Activated CD8-positive, alpha-beta memory T cell treated with anti-CD3 and anti-CD28 coated beads, Interleukin-2, amount 10 ng/mL, durations not matched to agents 7 days and 5 days (primary cell): ENCODE measurements around the gene CCL23. TPM values are rescaled to one million over a fixed set of nuclear protein-coding genes. Genes with fewer than 3 reads are reported as not detected.

ENCODE experiments used
- ATAC-seq: fragments of 150-1000 bp; cut with Tn5 transposase; one replicate; pipeline ENCODE4 v1.10.0; 2021; ENCODE audit warnings: moderate library complexity
- CTCF ChIA-PET: fragments of 350-600 bp; sonication (Branson Sonifier 250); formaldehyde crosslinking; loops from one replicate; lab custom pipeline; 2021; ENCODE audit warnings: antibody characterized with exemption; lab: Charles Lee
- DNase-seq: peaks from one replicate; pipeline ENCODE4 v3.0.0-alpha.2; 2020
- H3K27ac Mint-ChIP-seq: one replicate; pipeline ENCODE4 v1.8.0; 2021; ENCODE audit warnings: mild to moderate bottlenecking, mixed read lengths
- H3K27me3 Mint-ChIP-seq: one replicate; pipeline ENCODE4 v1.8.0; 2021; ENCODE audit warnings: mixed read lengths
- H3K36me3 Mint-ChIP-seq: one replicate; pipeline ENCODE4 v1.8.0; 2021; ENCODE audit warnings: mild to moderate bottlenecking, mixed read lengths
- H3K4me1 Mint-ChIP-seq: one replicate; pipeline ENCODE4 v1.8.0; 2021; ENCODE audit warnings: mixed read lengths
- H3K4me3 Mint-ChIP-seq: one replicate; pipeline ENCODE4 v1.8.0; 2021; ENCODE audit warnings: mild to moderate bottlenecking, moderate library complexity, mixed read lengths
- H3K9me3 Mint-ChIP-seq: one replicate; pipeline ENCODE4 v1.8.0; 2022; ENCODE audit warnings: low read depth, mixed read lengths
- total RNA-seq, 2 experiments: library from RNA; stranded (reverse); gene quantifications; one replicate each; pipeline ENCODE4 v1.2.3, GENCODE V29; 2021

Gene CCL23
- total RNA-seq, 2 experiments from 2014 or later = 0.82 TPM; not detected in 1

- no peaks in the 10 kb centered on the region for H3K9me3 Mint-ChIP-seq
- H3K27ac Mint-ChIP-seq = peak overlapping the region; percentile 15
- peaks cover 6% of the 10 kb centered on the region for H3K36me3 Mint-ChIP-seq
Observed at GRCh38 chr17:35973333-35974260, 44.2 kb downstream of the CCL23 start.

GRCh38 chr17:35972945-35973332 lies 44.8 kb downstream of the CCL23 start:
- H3K4me1 Mint-ChIP-seq = peaks cover 34% of the 10 kb centered on the region
- no peak overlapping the region for H3K27ac Mint-ChIP-seq
- no peaks in the 10 kb centered on the region for H3K9me3 Mint-ChIP-seq
- ATAC-seq (no peak), DNase-seq (no peak)
- H3K27me3 Mint-ChIP-seq = no peaks in the 10 kb centered on the region
- no peak overlapping the region for H3K4me3 Mint-ChIP-seq
- CTCF ChIA-PET = interaction anchor here (1.1 to 16.0 kb wide), 5 partner anchors 100 to 510 kb away, joined by 3 to 465 read pairs (median 6); no protein-coding TSS in a partner anchor
- H3K36me3 Mint-ChIP-seq = peaks cover 3% of the 10 kb centered on the region

More at GRCh38 chr17:35973333-35974260, 44.2 kb downstream of the CCL23 start:
- DNase-seq (no peak), ATAC-seq (no peak)
- H3K4me1 Mint-ChIP-seq = peaks cover 34% of the 10 kb centered on the region
- no peaks in the 10 kb centered on the region for H3K27me3 Mint-ChIP-seq
- no peak overlapping the region for H3K4me3 Mint-ChIP-seq
- CTCF ChIA-PET = interaction anchor here (0.7 to 16.0 kb wide), 6 partner anchors 24 to 510 kb away, joined by 3 to 465 read pairs (median 5); partner anchors contain the start of gene CCL3

- no peak for ATAC-seq
Observed at GRCh38 chr17:35972535-35972934, 45.2 kb downstream of the CCL23 start.

GRCh38 chr17:35972066-35972465 lies 45.7 kb downstream of the CCL23 start:
- H3K9me3 Mint-ChIP-seq = no peaks in the 10 kb centered on the region
- CTCF ChIA-PET = interaction anchor here (0.9 to 16.0 kb wide), 6 partner anchors 25 to 208 kb away, joined by 3 to 465 read pairs (median 5); no protein-coding TSS in a partner anchor
- H3K4me3 Mint-ChIP-seq = no peak overlapping the region
- H3K27me3 Mint-ChIP-seq = no peaks in the 10 kb centered on the region
- no peak overlapping the region for H3K27ac Mint-ChIP-seq
- DNase-seq (no peak), ATAC-seq (no peak)
- H3K4me1 Mint-ChIP-seq = peaks cover 34% of the 10 kb centered on the region
- H3K36me3 Mint-ChIP-seq = peaks cover 3% of the 10 kb centered on the region

More at GRCh38 chr17:35972535-35972934, 45.2 kb downstream of the CCL23 start:
- no peaks in the 10 kb centered on the region for H3K27me3 Mint-ChIP-seq
- CTCF ChIA-PET = interaction anchor here (1.1 to 16.0 kb wide), 6 partner anchors 25 to 511 kb away, joined by 3 to 465 read pairs (median 6); no protein-coding TSS in a partner anchor
- H3K36me3 Mint-ChIP-seq = peaks cover 3% of the 10 kb centered on the region
- H3K27ac Mint-ChIP-seq = no peak overlapping the region
- H3K9me3 Mint-ChIP-seq = no peaks in the 10 kb centered on the region
- DNase-seq = no peak
- peaks cover 34% of the 10 kb centered on the region for H3K4me1 Mint-ChIP-seq
- H3K4me3 Mint-ChIP-seq = no peak overlapping the region

GRCh38 chr17:35969558-35970380 lies 48.0 kb downstream of the CCL23 start:
- H3K4me3 Mint-ChIP-seq = no peak overlapping the region
- H3K27me3 Mint-ChIP-seq = no peaks in the 10 kb centered on the region
- H3K27ac Mint-ChIP-seq = peak overlapping the region; percentile 44
- peaks cover 27% of the 10 kb centered on the region for H3K4me1 Mint-ChIP-seq
- ATAC-seq (peak; percentile 81), DNase-seq (peak; percentile 89)
- no peaks in the 10 kb centered on the region for H3K9me3 Mint-ChIP-seq
- CTCF ChIA-PET = interaction anchor here (0.6 to 16.0 kb wide), 42 partner anchors 8 to 513 kb away, joined by 3 to 465 read pairs (median 4); partner anchors contain the start of genes CCL14, CCL16, HEATR9 and LYZL6
- no peaks in the 10 kb centered on the region for H3K36me3 Mint-ChIP-seq

- Mint-ChIP-seq H3K9me3 (no peaks in the 10 kb centered on the region), H3K36me3 (peaks cover 2% of the 10 kb centered on the region), H3K4me1 (peaks cover 22% of the 10 kb centered on the region), H3K27ac (no peak overlapping the region), H3K4me3 (no peak overlapping the region), H3K27me3 (no peaks in the 10 kb centered on the region)
- ATAC-seq (no peak), DNase-seq (no peak)
- CTCF ChIA-PET = interaction anchor here (0.5 to 16.0 kb wide), 15 partner anchors 14 to 514 kb away, joined by 3 to 465 read pairs (median 5); partner anchors contain the start of genes CCL16, HEATR9 and RDM1
Observed at GRCh38 chr17:35968520-35969054, 49.2 kb downstream of the CCL23 start.

- DNase-seq (no peak), ATAC-seq (no peak)
- peaks cover 2% of the 10 kb centered on the region for H3K36me3 Mint-ChIP-seq
- H3K9me3 Mint-ChIP-seq = no peaks in the 10 kb centered on the region
- CTCF ChIA-PET = interaction anchor here (1.3 to 3.5 kb wide), 4 partner anchors 9 to 184 kb away, joined by 3 to 17 read pairs (median 4); no protein-coding TSS in a partner anchor
- no peak overlapping the region for H3K27ac Mint-ChIP-seq
- H3K4me3 Mint-ChIP-seq = no peak overlapping the region
- H3K4me1 Mint-ChIP-seq = peaks cover 15% of the 10 kb centered on the region
- H3K27me3 Mint-ChIP-seq = no peaks in the 10 kb centered on the region
Observed at GRCh38 chr17:35965272-35965671, 52.5 kb downstream of the CCL23 start.

GRCh38 chr17:35963663-35964062 lies 54.1 kb downstream of the CCL23 start:
- Mint-ChIP-seq H3K27ac (no peak overlapping the region), H3K4me3 (no peak overlapping the region), H3K4me1 (peaks cover 5% of the 10 kb centered on the region), H3K36me3 (peaks cover 2% of the 10 kb centered on the region), H3K27me3 (peaks cover 1% of the 10 kb centered on the region), H3K9me3 (no peaks in the 10 kb centered on the region)
- DNase-seq (no peak), ATAC-seq (no peak)
- CTCF ChIA-PET = interaction anchor here (0.8 to 3.5 kb wide), 3 partner anchors 12 to 185 kb away, joined by 3 to 17 read pairs (median 6); no protein-coding TSS in a partner anchor

Other genes with a start within 250 kb of the CCL23 start
- gene MMP28, start 222.3 kb downstream of the CCL23 start, total RNA-seq = not detected
- gene TAF15, start 208.5 kb downstream of the CCL23 start, total RNA-seq = 100 to 1,000 TPM; 333 to 366 TPM
- gene HEATR9, start 149.1 kb downstream of the CCL23 start, total RNA-seq = 1 to 10 TPM; 6.4 to 6.7 TPM
- 1,000 to 10,000 TPM in 1 of 2 experiments, 100 to 1,000 TPM in 1; 973 to 1,249 TPM for gene CCL5, start 137.6 kb downstream of the CCL23 start, total RNA-seq
- gene RDM1, start 87.2 kb downstream of the CCL23 start, total RNA-seq = 10 to 100 TPM; 13.5 to 18.5 TPM
- gene LYZL6, start 74.3 kb downstream of the CCL23 start, total RNA-seq = not detected
- not detected for gene CCL16, start 36.5 kb downstream of the CCL23 start, total RNA-seq
- not detected for gene CCL14, start 31.2 kb downstream of the CCL23 start, total RNA-seq
- gene CCL15, start 16.4 kb downstream of the CCL23 start, total RNA-seq = not detected
- not detected for gene CCL18, start 46.3 kb upstream of the CCL23 start, total RNA-seq
- 100 to 1,000 TPM in 1 of 2 experiments, 10 to 100 TPM in 1; 77.2 to 634 TPM for gene CCL3, start 72.2 kb upstream of the CCL23 start, total RNA-seq
- 100 to 1,000 TPM in 1 of 2 experiments, 10 to 100 TPM in 1; 66.7 to 367 TPM for gene CCL4, start 85.9 kb upstream of the CCL23 start, total RNA-seq
- gene TBC1D3B, start 158.7 kb upstream of the CCL23 start, total RNA-seq = 1 to 10 TPM; 5.8 to 9.9 TPM
- gene CCL3L1, start 178.8 kb upstream of the CCL23 start, total RNA-seq = 10 to 100 TPM; 10.5 to 35.6 TPM
- gene CCL4L2, start 193.1 kb upstream of the CCL23 start, total RNA-seq = 10 to 100 TPM; 22.8 to 56.5 TPM
- gene TBC1D3I, start 246.6 kb upstream of the CCL23 start, total RNA-seq = 1 to 10 TPM in 1 of 2 experiments, under 1 TPM in 1; 0.45 to 1.1 TPM